ENCODE measurements around the gene ZNF513.
A peak's percentile ranks its signal among the peaks of the same experiment; 100 is the strongest.
"Not testable (repeated sequence)": the region's sequence is repeated elsewhere in the genome, so short reads cannot be mapped to it uniquely, and the experiment has no call there.

Gene ZNF513

DNA sequence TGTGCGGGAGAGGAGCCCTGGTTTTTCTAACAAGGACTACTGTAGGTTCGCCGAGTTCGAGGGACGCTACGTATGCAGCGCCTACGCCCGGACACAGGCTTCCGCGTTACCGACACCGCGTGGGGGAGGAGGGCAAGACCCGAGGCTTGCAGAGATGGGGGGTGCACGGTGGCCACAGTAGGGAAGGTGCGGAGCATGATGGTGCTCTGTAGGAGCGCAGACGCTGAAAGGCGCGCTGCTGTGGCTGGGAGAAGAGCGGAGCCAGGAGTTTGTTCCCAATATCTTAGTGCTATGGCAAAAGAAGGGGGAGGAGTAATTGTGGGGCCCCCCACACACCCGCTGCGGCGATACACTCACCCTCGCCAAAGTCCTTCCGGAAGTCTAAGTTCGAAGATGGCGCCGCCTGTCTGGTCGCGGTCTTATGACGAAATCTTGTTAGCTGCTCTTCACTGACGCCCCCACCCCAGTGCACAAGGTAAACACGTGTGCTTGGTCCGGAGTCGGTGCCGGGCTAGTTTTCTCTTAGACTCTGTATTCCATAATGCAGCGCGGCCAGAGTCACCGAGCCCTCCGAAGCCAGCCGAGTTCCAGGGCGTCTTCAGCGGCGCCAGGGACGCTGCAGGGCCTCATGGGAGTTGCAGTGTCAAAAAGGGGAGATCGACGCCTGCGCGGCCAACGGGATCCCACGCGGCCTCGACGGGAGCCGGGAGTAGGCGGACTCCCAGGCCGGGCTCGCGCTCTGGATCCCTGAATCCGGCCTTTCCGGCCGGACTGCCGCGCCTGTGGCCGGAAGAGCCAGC is 24.0 kb downstream of the ZNF513 start, which contains the start of gene GTF3C2:
TSS of gene GTF3C2 (minus strand) at position 383 of the 800 bp plus-strand sequence. CDS start 13,210 bp downstream, outside the sequence.
- DNase-seq (ENCODE audit: low read depth): peak; percentile 91

DNA sequence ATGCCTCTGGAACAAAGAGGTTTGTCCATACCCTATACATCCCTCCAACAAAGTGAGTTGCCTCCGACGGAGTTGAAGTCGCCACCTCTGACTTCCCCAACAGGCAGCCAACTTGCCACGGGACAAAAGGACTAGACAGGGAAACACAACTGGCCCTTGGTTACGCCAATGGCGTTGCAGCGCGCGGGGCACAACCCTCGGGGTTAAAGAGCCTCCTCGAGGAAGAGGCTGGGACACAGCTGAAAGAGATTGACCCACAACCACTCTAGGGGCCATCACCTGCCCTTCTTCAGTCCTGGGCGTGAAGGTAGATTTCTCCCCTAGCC is 24.5 kb downstream of the ZNF513 start:
- DNase-seq (ENCODE audit: low read depth): no peak

DNA sequence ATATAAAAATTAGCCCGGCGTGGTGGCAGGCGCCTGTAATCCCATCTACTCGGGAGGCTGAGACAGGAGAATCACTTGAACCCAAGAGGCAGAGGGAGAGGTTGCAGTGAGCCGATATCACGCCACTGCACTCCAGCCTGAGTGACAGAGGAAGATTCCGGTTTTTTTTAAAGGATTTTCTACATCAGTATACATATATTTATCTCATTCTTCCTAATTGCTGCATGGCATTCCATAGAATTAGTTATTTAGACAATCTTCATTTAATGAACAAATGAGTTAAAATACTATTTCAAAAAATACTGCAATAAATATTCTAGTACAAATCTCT is 26.0 kb downstream of the ZNF513 start:
- DNase-seq (ENCODE audit: low read depth): no peak

DNA sequence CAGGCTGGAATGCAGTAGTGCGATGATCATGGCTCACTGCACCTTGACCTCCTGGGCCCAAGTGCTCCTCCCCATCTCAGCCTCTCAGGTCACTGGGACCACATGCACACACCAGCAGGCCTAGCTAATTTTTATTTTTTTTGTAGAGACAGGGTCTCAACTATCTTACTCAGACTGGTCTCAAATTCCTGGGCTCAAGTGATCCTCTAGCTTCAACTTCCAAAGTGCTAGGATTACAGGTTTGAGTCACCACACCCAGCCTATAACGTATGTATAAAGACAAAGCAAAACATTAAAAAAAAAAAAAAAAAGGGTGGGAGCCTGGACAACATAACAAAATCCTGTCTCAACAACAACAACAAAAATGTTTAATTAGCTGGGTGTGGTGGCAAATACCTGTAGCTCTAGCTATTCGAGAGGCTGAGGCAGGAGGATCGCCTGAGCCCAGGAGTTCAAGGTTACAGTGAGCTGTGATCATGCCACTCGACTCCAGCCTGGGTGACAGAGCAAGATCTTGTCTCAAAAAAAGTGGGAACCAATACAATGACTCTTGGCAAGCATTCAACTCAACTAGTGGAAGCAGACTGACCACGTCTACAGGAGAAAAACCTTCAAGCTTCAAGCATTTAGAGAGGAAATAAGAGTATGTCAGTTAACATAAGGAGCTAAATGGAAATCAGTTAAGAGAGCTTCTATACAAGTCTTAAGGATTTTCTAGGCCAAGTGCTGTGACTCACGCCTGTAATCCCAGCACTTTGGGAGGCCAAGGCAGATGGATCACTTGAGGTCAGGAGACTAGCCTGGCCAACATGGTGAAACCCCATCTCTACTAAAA is 26.6 kb downstream of the ZNF513 start:
- no peak for DNase-seq (ENCODE audit: low read depth)

DNA sequence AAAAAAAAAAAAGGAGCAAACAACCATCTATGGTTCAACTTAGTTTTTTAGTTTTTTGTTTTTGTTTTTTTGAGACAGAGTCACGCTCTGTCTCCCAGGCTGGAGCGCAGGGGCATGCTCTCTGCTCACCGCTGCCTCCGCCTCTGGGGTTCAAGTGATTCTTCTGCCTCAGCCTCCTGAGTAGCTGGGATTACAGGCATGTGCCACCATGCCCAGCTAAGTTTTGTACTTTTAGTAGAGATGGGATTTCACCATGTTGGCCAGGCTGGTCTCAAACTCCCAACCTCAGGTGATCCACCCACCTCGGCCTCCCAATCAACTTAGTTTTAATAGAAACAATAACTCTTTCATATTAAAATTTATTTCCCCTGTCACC is 27.2 kb downstream of the ZNF513 start:
- DNase-seq (ENCODE audit: low read depth): not testable (repeated sequence)

DNA sequence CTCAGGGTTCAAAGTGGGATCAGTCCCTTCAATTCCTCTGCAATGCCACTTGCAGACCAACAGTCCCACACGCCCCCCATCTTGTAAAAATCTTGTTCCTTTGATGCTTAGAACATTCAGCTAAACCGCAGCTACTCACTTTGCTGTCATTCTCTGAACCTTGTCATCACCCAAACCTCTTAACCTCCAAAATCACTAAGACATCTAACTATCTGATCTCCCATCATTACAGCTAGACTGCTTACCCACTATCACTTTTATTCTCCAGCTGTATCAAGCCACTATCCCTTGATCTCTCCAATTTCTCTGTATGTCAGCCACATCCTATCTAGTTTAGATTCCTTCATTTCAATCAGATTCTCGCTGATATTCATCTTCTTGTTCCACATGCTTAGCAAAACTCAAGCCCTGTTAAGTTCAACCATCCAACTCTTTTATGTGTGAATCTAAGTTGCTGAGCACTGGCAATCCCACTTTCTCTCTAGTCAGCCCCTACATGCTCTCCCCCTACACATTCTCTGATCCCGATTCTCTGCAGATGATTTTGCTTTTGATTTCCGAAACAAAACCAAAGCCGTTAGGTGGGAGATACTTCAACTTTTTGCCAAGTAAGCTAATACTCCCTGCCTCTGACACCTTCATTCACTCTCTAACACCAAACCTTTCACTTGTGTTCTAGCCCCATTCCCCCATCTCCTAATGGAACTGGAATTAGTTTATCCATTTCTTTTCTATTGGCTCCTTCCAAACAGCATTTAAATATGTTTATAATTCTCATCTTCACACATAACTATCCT is 28.5 kb downstream of the ZNF513 start:
- no peak for DNase-seq (ENCODE audit: low read depth)

DNA sequence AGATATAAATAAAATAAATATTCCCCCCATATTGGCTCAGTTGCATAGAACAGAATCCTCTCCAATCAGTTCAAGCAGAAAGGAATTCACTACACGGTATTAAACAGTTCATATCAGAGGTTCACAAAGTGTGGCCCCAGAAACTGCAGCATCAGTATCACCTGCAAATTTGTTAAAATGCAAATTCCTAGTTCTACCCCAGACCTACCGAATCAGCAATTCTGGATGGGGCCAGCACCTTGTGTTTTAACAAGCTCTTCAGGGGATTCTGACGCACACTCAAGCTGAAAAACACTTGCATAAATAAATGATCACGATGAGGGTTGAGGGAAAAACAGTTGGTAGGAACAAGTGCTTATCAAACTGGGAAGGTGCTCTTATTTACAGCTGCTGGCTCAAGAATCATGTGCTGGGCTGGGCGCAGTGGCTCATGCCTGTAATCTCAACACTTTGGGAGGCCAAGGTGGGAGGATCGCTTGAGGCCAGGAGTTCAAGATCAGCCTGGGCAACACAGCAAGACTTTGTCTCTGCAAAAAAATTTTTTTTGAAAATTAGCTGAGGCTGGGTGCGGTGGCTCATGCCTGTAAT is 30.3 kb downstream of the ZNF513 start:
- no peak for DNase-seq (ENCODE audit: low read depth)

DNA sequence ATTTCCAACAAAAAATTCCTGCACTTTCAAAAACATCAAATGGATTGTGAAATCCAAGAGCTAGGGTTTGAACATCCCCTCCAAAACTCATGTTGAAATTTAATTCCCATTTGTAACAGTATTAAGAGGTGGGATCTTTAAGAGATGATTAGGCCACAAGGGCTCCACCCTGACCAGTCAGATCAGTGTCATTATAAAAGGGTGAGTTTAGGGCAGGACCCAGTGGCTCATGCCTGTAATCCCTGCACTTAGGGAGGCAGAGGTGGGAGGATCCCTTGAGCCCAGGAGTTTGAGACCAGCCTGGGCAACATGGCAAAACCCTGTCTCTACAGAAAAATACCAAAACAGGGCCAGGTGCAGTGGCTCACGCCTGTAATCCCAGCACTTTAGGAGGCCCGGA is 32.9 kb downstream of the ZNF513 start:
- no peak for DNase-seq (ENCODE audit: low read depth)

DNA sequence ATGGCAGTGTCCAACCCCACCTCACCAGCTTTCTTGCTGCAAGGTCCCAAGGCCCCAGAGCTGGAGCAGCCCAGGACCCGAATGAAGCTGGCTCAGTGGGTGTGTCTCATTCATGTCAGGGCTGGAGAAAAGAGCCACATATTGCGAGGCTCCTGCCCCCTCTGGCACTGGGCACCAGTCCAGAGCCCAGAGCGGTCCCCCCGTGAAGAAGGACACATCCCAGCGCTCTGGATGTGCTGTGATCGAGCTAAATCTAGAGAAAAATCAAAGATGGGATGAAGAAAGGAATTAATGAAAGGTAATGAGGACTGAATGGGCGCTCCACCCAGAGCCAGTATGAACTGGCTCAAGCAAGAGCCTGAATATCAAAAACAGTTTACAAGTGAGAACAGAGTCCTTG is 44.4 kb downstream of the ZNF513 start:
- DNase-seq (ENCODE audit: low read depth): no peak

DNA sequence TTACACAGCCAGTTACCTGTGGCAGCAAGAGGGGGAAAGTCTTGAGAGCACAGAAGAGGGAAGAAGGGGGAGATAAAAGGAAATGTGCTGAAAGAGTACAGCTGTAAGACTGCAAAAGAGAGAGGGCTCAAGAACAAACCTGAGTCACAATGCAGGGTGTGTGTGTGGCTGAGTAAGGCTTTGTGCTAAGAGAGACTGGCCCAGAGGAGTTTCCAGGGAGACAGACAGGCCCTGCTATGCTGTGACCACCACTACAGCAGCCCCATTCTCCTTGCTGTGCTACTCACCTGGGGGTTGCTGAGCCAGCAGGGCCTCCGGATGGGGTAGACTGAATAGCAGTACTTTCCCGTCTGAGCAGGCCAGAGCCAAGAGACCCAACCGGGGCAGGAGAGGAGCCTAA is 45.2 kb downstream of the ZNF513 start:
- no peak for DNase-seq (ENCODE audit: low read depth)
